GM23338 (cell line): ENCODE measurements around the gene TMEM125. TPM values are rescaled to one million over a fixed set of nuclear protein-coding genes. Genes with fewer than 3 reads are reported as not detected.

ENCODE experiments used
- ATAC-seq: fragments of 200-7000 bp; cut with Tn5 transposase; 3 replicates; pipeline ENCODE4 v1.9.1; 2020
- DNase-seq: peaks from one replicate; pipeline ENCODE4 v3.0.0-alpha.2; 2015; ENCODE audit warnings: low spot score
- H2AFZ ChIP-seq: fragments of 200-600 bp; sonication (generic); 2 replicates; pipeline ENCODE4 v1.8.0; 2016; ENCODE audit warnings: antibody characterized with exemption, mild to moderate bottlenecking, moderate library complexity
- H3F3A ChIP-seq: fragments of 200-600 bp; sonication (generic); replicated peaks from 2 replicates; pipeline ENCODE4 v1.8.0; 2017; ENCODE audit warnings: antibody characterized with exemption, mixed run types, low read depth
- H3K27ac ChIP-seq: fragments of 200-600 bp; sonication (generic); 2 replicates; pipeline ENCODE4 v1.6.1; 2016; ENCODE audit warnings: low read depth
- H3K27me3 ChIP-seq: fragments of 200-600 bp; sonication (generic); 2 replicates; pipeline ENCODE4 v1.8.0; 2016; ENCODE audit warnings: mild to moderate bottlenecking, mixed run types, moderate library complexity; ENCODE audit not compliant: insufficient read depth
- H3K36me3 ChIP-seq: fragments of 200-600 bp; sonication (generic); 2 replicates; pipeline ENCODE4 v1.8.0; 2016; ENCODE audit warnings: mild to moderate bottlenecking; ENCODE audit not compliant: insufficient read depth
- H3K4me1 ChIP-seq: fragments of 200-600 bp; sonication (generic); 2 replicates; pipeline ENCODE4 v1.8.0; 2016; ENCODE audit warnings: mild to moderate bottlenecking, moderate library complexity; ENCODE audit not compliant: insufficient read depth
- H3K4me2 ChIP-seq: fragments of 200-600 bp; sonication (generic); 2 replicates; pipeline ENCODE4 v1.7.1; 2017; ENCODE audit warnings: mixed run types
- H3K4me3 ChIP-seq: fragments of 200-600 bp; sonication (generic); 2 replicates; pipeline ENCODE4 v1.6.1; 2016; ENCODE audit warnings: mixed run types
- H3K79me2 ChIP-seq: fragments of 200-600 bp; sonication (generic); replicated peaks from 2 replicates; pipeline ENCODE4 v1.8.0; 2017; ENCODE audit warnings: mild to moderate bottlenecking; ENCODE audit not compliant: insufficient read depth
- H3K9me2 ChIP-seq: fragments of 200-600 bp; sonication (generic); 2 replicates; pipeline ENCODE4 v1.8.0; 2017; ENCODE audit not compliant: insufficient read depth
- H4K20me1 ChIP-seq: fragments of 200-600 bp; sonication (generic); replicated peaks from 2 replicates; pipeline ENCODE4 v1.8.0; 2017; ENCODE audit warnings: mild to moderate bottlenecking; ENCODE audit not compliant: insufficient read depth
- H3K27ac Mint-ChIP-seq: 2 replicates; pipeline ENCODE4 v1.8.0; 2020; ENCODE audit warnings: inconsistent platforms, mild to moderate bottlenecking, moderate library complexity, mixed read lengths
- H3K27me3 Mint-ChIP-seq: 3 replicates; pipeline ENCODE4 v1.8.0; 2022; ENCODE audit warnings: low read depth, mild to moderate bottlenecking, moderate library complexity, mixed read lengths, inconsistent platforms; ENCODE audit not compliant: insufficient read depth, poor library complexity
- H3K36me3 Mint-ChIP-seq: 3 replicates; pipeline ENCODE4 v1.8.0; 2021; ENCODE audit warnings: low read depth, mild to moderate bottlenecking, inconsistent platforms, moderate library complexity, mixed read lengths
- H3K4me1 Mint-ChIP-seq: 3 replicates; pipeline ENCODE4 v1.8.0; 2020; ENCODE audit warnings: mild to moderate bottlenecking, inconsistent platforms, mixed read lengths
- H3K4me3 Mint-ChIP-seq: 3 replicates; pipeline ENCODE4 v1.8.0; 2021; ENCODE audit warnings: moderate library complexity, mild to moderate bottlenecking, inconsistent platforms, mixed read lengths
- H3K9me3 Mint-ChIP-seq: 3 replicates; pipeline ENCODE4 v1.8.0; 2020; ENCODE audit warnings: moderate library complexity, mild to moderate bottlenecking, inconsistent platforms, mixed read lengths
- CREB1 ChIP-seq: fragments of 250-450 bp; sonication (Bioruptor Pico); IDR thresholded peaks from 2 replicates; pipeline ENCODE4 v1.5.0; 2020; ENCODE audit warnings: low read depth, mild to moderate bottlenecking, moderate library complexity
- CTCF ChIP-seq, 2 experiments: fragments of 200-600 bp in 1 of 2; sonication (generic) in 1 of 2; conservative IDR thresholded peaks; 2 replicates each; pipeline versions ENCODE4 v1.5.1 to v1.6.1; 2016 to 2017; ENCODE audit warnings: antibody characterized with exemption in 2 of 2, low read depth in 2 of 2, mild to moderate bottlenecking in 2 of 2, moderate library complexity in 1 of 2
- EZH2 ChIP-seq: fragments of 200-600 bp; sonication (generic); IDR thresholded peaks from one replicate; pipeline ENCODE4 v1.8.0; 2017; ENCODE audit warnings: antibody characterized with exemption, mild to moderate bottlenecking, low read depth; ENCODE audit not compliant: unreplicated experiment
- EZH2phosphoT487 ChIP-seq: fragments of 200-600 bp; sonication (generic); IDR thresholded peaks from one replicate; pipeline ENCODE4 v1.8.1; 2018; ENCODE audit warnings: antibody characterized with exemption; ENCODE audit not compliant: unreplicated experiment
- JUNB ChIP-seq: IDR thresholded peaks from one replicate; pipeline ENCODE4 v1.6.1; 2016; ENCODE audit warnings: antibody characterized with exemption; ENCODE audit not compliant: unreplicated experiment
- NANOG ChIP-seq: IDR thresholded peaks from 2 replicates; pipeline ENCODE4 v1.6.1; 2016; ENCODE audit warnings: antibody characterized with exemption, borderline replicate concordance
- POLR2AphosphoS5 ChIP-seq: IDR thresholded peaks from 2 replicates; pipeline ENCODE4 v1.6.1; 2016; ENCODE audit warnings: antibody characterized with exemption, low read depth
- REST ChIP-seq: IDR thresholded peaks from one replicate; pipeline ENCODE4 v1.6.1; 2018; ENCODE audit warnings: antibody characterized with exemption; ENCODE audit not compliant: unreplicated experiment
- STAT1 ChIP-seq: IDR thresholded peaks from one replicate; pipeline ENCODE4 v1.6.1; 2016; ENCODE audit warnings: antibody characterized with exemption; ENCODE audit not compliant: unreplicated experiment
- ZNF114 ChIP-seq: fragments of 250-450 bp; sonication (Bioruptor Pico); IDR thresholded peaks from 2 replicates; pipeline ENCODE4 v1.5.0; 2020; ENCODE audit warnings: mild to moderate bottlenecking, moderate library complexity
- ZNF331 ChIP-seq: fragments of 250-450 bp; sonication (Bioruptor Pico); IDR thresholded peaks from 2 replicates; pipeline ENCODE4 v1.5.0; 2020; ENCODE audit warnings: low read depth, mild to moderate bottlenecking, moderate library complexity
- polyA plus RNA-seq: library from polyadenylated mRNA; unstranded; fragments of >200 nt; fragmentation: Nextera tagmentation; extraction: Ambion mirVana; gene quantifications from 2 replicates; pipeline ENCODE4 v1.2.1, GENCODE V29; 2016
- total RNA-seq: library from RNA; depleted of rRNA; stranded (reverse); fragments of >200 nt; shearing (Covaris generic); gene quantifications from 2 replicates; pipeline ENCODE4 v1.2.3, GENCODE V29; 2014
- TF ChIP-seq, protein P1 (sequence below): fragments of 250-450 bp; sonication (Bioruptor Pico); IDR thresholded peaks from 2 replicates; pipeline ENCODE4 v1.5.0; 2020; ENCODE audit warnings: mild to moderate bottlenecking, moderate library complexity
- TF ChIP-seq, protein P2 (sequence below): IDR thresholded peaks from 2 replicates; pipeline ENCODE4 v1.6.1; 2016; ENCODE audit warnings: antibody characterized with exemption

The TMEM125 gene
- total and polyA plus RNA-seq, 2 experiments from 2014 or later = 16.8 to 39.3 TPM

DNA sequence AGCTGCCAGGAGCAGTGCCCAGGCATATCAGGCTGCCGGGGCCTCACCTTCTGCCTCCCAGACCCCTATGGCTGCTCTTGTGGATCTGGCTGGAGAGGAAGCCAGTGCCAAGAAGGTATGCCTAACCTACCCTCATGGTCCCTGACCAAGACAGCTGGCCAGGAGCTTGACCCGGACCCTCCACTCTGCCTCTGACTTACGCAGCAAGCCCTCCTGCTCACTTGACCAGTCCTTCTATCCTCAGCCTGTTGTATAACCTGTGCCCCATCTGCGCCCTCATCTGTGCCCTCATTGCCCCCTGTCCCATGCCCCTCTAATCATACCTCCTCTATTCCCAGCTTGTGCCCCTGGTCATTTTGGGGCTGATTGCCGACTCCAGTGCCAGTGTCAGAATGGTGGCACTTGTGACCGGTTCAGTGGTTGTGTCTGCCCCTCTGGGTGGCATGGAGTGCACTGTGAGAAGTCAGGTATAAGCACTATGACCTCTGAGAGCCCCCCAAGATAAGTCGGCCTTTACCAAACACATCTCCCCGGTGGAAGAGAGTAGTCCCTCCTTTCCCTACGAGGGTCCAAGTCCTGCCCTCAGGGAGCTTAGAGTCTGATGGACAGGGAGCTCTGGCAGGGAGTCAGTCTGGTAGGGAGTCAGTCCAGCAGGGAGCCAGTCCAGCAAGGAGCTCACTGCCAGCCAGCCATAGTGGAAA, 37.8 kb downstream of the TMEM125 start:
- H3K4me1 ChIP-seq = no peaks in the 10 kb centered on the region
- no peaks in the 10 kb centered on the region for H3K36me3 ChIP-seq
- no peaks in the 10 kb centered on the region for H3K27me3 ChIP-seq
- Mint-ChIP-seq H3K27me3 (peaks cover 15% of the 10 kb centered on the region), H3K9me3 (no peaks in the 10 kb centered on the region), H3K27ac (no peak overlapping the region), H3K36me3 (no peaks in the 10 kb centered on the region; the same call in 2 of the 3 replicates), H3K4me1 (peaks cover 4% of the 10 kb centered on the region), H3K4me3 (no peak overlapping the region)
- H3F3A ChIP-seq = no peaks in the 10 kb centered on the region
- no peak for ATAC-seq
- no peaks in the 10 kb centered on the region for H4K20me1 ChIP-seq
- H3K27ac ChIP-seq = no peak overlapping the region
- no peak overlapping the region for H3K4me3 ChIP-seq
- no peak overlapping the region for H2AFZ ChIP-seq
- H3K79me2 ChIP-seq = no peaks in the 10 kb centered on the region
- no peak for TF ChIP-seq STAT1
- TF ChIP-seq NANOG = no peak
- no peak for TF ChIP-seq EZH2
- TF ChIP-seq JUNB = no peak
- no peak for TF ChIP-seq REST
- TF ChIP-seq ZNF114 (CRISPR knock-in tag) = no peak
- TF ChIP-seq POLR2AphosphoS5 = no peak
- TF ChIP-seq EZH2phosphoT487 = no peak
- no peak for TF ChIP-seq ZNF331 (CRISPR knock-in tag)
- TF ChIP-seq, protein P1, sequence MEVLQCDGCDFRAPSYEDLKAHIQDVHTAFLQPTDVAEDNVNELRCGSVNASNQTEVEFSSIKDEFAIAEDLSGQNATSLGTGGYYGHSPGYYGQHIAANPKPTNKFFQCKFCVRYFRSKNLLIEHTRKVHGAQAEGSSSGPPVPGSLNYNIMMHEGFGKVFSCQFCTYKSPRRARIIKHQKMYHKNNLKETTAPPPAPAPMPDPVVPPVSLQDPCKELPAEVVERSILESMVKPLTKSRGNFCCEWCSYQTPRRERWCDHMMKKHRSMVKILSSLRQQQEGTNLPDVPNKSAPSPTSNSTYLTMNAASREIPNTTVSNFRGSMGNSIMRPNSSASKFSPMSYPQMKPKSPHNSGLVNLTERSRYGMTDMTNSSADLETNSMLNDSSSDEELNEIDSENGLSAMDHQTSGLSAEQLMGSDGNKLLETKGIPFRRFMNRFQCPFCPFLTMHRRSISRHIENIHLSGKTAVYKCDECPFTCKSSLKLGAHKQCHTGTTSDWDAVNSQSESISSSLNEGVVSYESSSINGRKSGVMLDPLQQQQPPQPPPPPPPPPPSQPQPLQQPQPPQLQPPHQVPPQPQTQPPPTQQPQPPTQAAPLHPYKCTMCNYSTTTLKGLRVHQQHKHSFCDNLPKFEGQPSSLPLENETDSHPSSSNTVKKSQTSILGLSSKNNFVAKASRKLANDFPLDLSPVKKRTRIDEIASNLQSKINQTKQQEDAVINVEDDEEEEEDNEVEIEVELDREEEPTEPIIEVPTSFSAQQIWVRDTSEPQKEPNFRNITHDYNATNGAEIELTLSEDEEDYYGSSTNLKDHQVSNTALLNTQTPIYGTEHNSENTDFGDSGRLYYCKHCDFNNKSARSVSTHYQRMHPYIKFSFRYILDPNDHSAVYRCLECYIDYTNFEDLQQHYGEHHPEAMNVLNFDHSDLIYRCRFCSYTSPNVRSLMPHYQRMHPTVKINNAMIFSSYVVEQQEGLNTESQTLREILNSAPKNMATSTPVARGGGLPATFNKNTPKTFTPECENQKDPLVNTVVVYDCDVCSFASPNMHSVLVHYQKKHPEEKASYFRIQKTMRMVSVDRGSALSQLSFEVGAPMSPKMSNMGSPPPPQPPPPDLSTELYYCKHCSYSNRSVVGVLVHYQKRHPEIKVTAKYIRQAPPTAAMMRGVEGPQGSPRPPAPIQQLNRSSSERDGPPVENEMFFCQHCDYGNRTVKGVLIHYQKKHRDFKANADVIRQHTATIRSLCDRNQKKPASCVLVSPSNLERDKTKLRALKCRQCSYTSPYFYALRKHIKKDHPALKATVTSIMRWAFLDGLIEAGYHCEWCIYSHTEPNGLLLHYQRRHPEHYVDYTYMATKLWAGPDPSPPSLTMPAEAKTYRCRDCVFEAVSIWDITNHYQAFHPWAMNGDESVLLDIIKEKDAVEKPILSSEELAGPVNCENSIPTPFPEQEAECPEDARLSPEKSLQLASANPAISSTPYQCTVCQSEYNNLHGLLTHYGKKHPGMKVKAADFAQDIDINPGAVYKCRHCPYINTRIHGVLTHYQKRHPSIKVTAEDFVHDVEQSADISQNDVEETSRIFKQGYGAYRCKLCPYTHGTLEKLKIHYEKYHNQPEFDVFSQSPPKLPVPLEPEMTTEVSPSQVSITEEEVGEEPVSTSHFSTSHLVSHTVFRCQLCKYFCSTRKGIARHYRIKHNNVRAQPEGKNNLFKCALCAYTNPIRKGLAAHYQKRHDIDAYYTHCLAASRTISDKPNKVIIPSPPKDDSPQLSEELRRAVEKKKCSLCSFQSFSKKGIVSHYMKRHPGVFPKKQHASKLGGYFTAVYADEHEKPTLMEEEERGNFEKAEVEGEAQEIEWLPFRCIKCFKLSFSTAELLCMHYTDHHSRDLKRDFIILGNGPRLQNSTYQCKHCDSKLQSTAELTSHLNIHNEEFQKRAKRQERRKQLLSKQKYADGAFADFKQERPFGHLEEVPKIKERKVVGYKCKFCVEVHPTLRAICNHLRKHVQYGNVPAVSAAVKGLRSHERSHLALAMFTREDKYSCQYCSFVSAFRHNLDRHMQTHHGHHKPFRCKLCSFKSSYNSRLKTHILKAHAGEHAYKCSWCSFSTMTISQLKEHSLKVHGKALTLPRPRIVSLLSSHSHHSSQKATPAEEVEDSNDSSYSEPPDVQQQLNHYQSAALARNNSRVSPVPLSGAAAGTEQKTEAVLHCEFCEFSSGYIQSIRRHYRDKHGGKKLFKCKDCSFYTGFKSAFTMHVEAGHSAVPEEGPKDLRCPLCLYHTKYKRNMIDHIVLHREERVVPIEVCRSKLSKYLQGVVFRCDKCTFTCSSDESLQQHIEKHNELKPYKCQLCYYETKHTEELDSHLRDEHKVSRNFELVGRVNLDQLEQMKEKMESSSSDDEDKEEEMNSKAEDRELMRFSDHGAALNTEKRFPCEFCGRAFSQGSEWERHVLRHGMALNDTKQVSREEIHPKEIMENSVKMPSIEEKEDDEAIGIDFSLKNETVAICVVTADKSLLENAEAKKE (CRISPR knock-in tag) = no peak
- TF ChIP-seq, protein P2, sequence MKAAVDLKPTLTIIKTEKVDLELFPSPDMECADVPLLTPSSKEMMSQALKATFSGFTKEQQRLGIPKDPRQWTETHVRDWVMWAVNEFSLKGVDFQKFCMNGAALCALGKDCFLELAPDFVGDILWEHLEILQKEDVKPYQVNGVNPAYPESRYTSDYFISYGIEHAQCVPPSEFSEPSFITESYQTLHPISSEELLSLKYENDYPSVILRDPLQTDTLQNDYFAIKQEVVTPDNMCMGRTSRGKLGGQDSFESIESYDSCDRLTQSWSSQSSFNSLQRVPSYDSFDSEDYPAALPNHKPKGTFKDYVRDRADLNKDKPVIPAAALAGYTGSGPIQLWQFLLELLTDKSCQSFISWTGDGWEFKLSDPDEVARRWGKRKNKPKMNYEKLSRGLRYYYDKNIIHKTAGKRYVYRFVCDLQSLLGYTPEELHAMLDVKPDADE = no peak
- TF ChIP-seq CTCF (conservative IDR thresholded peaks at IDR 0.05; ENCODE audit: low read depth in 2 of 2) = no peak
- TF ChIP-seq CREB1 (CRISPR knock-in tag) = no peak
- H3K4me2 ChIP-seq = no peak overlapping the region
- H3K9me2 ChIP-seq = no peaks in the 10 kb centered on the region
- no peak for DNase-seq
